Effector CD4-positive, alpha-beta T cell (primary cell): ENCODE results near the gene S100A8.

ENCODE experiments used
- DNase-seq: peaks from one replicate; pipeline ENCODE4 v3.0.0-alpha.2; 2020

S100A8 gene

DNA sequence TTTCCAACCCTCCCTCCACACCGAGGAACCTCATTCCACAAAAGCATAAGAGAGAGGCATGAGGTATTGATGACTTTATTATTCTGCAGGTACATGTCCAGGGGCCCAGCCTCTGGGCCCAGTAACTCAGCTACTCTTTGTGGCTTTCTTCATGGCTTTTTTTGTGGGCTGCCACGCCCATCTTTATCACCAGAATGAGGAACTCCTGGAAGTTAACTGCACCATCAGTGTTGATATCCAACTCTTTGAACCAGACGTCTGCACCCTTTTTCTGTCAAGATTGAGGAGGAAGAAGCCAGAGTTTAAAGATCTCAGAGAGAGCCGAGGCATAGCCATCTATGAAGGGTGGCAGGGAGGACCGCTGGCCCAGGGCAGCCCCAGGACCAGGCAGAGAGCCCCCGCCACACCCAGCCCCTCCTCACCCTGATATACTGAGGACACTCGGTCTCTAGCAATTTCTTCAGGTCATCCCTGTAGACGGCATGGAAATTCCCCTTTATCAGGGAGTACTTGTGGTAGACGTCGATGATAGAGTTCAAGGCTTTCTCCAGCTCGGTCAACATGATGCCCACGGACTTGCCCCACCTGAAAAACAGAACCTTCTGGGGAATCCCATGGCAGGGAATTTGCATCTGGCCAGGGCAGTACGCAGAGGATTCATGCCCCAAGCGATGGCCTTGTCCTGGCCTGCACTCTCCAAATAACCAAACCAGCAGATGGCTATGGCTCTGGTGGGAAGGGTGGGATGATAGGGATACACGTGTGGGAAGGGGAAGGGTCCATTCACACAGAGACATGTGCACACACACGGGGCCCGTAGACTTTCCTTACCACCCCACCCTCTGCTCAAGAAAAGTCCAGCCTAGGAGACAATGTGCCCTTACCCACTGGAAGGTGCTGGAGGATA is 647 bp downstream of the S100A8 start:
- DNase-seq = no peak

DNA sequence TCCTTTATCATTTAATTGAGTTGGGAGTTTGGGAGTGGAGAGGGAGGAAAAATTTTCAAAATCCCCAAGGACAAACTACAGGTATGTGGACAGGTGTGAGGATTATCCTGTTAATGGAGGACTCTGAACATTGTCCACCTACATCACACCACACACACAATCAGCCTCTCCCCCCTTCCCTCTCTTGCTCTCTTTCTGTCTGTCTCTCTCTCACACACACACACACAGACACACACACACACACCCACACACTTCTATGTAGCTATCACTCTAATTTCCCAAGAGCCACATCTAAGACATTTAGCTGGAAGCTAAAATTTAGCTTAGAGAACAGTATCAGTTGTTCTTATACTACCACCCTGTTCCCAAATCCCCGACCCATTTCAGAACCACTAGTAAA is 1.5 kb downstream of the S100A8 start:
- DNase-seq = no peak

DNA sequence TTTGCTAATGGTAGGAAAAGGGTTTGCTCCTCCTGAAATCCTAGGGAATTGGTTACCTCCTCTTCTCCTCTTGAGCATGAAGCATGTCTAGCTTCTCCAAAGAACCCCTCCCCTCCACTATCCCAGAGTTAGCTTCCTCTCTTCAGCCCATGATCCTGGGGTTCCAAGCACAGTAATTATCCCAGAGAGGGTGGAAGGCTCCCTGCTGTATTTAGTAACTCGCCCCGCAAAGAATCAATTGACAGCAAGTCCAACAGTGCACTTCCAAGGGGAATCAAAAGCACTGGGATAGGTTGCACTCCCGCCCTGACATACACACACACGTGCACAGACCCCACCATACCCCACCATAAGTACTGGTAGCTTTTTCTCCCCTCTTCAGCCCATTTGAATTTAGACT is 3.1 kb downstream of the S100A8 start:
- no peak for DNase-seq

GRCh38 chr1:153387001-153387400 is 3.9 kb downstream of the S100A8 start:
- DNase-seq = no peak

- DNase-seq = no peak
Measured at GRCh38 chr1:153386500-153386901, 4.4 kb downstream of the S100A8 start.

DNA sequence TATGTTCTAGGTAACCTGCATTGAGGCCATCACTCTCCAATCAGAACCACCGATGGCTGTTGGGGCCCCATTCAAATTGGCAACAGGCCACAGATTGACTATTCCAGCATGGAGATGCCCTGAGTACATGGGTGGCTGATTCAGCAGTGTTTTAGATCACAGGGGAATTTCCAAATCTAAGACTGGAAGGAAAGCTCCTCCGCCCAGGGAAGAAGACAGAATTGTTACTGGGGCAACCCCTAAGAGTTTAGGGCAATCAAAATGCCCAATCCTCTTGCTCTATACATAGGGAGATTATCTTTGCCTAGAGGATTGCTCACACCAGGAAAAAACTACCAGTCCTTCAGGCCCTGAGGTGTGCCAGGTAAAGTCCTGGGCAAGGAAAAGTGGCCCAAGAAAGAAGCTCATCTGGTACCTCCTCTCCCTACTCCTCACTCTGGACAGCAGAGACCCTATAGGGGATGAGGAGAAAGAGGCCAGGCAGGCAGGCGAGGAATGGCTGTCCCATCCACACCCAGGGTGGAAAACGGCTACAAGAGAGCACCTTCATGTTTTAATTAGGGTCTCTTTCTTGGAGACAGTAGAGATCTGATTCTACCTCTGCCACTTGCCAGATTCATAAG is 5.8 kb downstream of the S100A8 start:
- DNase-seq = no peak

DNA sequence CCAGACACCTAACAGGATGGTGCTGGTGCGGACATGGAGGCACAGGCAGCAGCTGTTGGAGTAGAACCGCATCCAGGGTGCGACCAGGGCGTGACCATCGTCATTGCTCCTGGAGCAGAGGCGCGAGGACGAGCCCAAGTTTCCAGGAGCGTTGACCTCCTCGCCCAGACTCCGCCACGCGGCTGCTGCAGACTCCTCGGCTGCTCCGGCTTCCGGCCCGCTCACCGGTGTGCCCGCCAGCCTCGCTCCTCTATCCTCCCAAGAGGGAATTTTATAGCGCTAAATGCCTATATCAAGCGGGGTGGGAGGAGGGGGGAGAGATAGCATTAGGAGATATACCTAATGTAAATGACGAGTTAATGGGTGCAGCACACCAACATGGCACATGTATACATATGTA is 10.2 kb downstream of the S100A8 start:
- DNase-seq = no peak

GRCh38 chr1:153379591-153379990 is 11.3 kb downstream of the S100A8 start:
- DNase-seq = no peak

DNA sequence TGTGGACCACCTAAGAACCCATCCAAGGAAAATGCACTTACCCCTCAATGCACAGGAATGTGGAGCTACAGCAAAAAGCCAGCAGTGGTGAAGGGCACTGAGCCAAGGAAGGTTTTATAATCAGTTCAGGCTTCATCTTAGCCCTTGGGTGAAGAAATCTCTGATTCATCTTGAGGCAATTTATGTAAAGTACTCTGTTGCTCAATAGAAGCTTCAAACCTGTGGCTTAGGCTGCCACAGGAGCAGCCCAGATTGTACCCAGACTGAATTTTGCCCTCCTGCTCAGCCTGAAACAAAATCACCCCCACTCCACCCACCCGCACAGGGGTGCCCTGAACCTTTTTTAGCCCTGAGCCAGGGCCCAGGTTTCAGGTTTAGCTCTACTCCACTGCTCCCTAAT is 15.4 kb downstream of the S100A8 start, which contains the start of gene S100A12:
TSS of gene S100A12 (minus strand) at position 111 of the 400 bp plus-strand sequence. CDS start 1,029 bp downstream, outside the sequence.
- DNase-seq = no peak

- DNase-seq = no peak
Measured at GRCh38 chr1:153374071-153374470, 16.8 kb downstream of the S100A8 start.

DNA sequence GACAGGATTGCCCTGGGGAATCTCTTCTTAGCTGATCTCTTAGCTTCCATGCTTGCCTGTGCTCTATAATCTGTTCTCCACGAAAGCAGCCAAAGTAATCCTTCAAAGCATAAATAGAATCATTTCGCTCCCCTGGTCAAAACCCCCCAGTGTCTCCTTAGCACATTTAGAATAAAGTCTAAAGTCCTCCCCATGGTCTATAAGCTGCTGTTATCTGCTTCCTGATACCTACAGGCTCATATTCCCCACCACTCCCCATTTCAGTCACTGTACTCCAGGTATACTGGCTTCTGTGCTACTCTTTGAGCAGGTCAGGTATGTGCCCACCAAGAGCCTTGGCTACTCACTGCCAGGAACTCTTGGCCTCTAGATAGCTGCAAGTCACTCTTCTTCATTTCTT is 18.3 kb downstream of the S100A8 start:
- no peak for DNase-seq

- DNase-seq = no peak
Measured at GRCh38 chr1:153371231-153371630, 19.6 kb downstream of the S100A8 start.

GRCh38 chr1:153370146-153370545 is 20.7 kb downstream of the S100A8 start:
- no peak for DNase-seq

- no peak for DNase-seq
Measured at GRCh38 chr1:153368495-153368894, 22.4 kb downstream of the S100A8 start.

DNA sequence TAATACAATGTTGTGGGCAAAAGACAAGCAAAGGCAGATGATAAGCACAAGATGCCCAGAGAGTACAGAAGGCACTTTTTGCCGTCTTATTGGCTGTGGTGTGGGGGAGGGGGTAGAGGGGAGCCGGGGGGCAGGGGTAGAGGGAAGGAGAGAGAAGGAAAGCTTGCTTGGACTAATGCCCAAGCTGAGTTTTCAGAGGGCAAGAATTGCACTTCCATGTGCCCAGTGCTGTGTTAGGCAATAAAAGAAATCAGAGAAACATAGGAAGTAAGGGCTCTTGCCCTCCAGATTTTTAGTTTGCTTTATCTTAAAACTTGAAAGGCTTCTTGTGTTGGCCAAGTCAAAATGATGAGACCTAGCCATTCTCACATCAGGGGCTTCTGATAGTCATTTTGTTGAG is 23.8 kb downstream of the S100A8 start:
- no peak for DNase-seq

DNA sequence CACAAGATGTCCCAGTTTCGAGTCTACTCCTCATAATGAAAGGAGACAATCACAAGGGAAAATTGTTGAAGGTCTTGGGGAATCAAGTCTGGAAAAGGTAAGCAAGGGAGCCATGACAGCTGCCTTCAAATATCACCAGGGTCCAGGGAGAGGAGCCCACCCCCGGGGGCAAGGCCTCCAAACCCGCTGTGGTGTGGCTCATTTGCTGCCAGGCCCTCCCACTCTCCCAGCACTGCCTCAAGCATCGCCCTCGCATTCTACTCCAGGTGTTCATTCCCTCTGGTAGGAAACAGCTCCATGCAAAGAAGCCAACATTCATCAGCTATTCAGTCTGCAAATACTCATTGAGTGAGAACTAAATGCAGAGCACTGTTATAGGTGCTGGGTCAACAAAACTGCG is 24.6 kb downstream of the S100A8 start:
- no peak for DNase-seq

GRCh38 chr1:153365696-153366095 is 25.2 kb downstream of the S100A8 start:
- no peak for DNase-seq

- no peak for DNase-seq
Measured at GRCh38 chr1:153364766-153365666, 25.9 kb downstream of the S100A8 start.

DNA sequence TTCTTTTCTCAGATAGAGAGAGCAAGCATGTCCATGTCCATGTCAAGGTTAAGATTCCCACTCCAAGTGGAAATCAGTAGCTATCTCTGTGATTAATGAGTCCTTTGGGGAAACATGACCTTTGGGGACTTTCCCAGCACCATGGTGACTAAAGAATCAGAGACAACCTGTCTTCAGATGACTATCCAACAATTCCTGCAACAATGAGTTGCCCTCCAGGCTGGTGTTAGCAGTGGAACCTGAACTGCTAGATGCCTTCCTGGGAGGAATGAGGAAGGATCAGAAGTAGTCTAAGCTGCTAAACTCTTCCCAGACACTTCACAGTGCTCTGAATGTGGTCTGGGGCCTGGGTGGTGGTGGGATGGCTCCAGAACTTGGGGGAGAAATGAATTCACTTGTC is 26.7 kb downstream of the S100A8 start:
- DNase-seq = no peak

DNA sequence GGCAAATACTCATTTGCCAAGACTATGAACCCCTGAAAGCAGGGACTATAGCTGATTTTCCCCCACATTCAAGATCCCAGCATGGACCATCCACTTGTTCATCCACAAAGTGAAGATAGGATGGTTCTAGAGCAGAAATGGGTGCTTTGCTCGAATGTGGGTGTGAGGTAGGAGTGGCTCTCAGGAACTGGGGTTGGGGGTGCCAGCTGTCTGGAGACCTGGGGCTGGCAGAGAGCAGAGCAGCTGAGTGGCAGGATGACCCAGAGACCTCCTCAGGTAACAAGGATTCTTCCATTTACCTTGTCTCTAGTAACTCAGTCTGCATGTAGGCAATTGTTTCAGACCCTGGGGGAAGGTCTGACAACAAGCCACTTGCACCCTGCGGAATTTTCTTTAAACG is 27.2 kb downstream of the S100A8 start:
- DNase-seq = no peak

- DNase-seq = no peak
Measured at GRCh38 chr1:153362187-153362775, 28.6 kb downstream of the S100A8 start.

GRCh38 chr1:153361480-153362109 is 29.3 kb downstream of the S100A8 start:
- no peak for DNase-seq
